Parathyroid adenoma (tissue), 2 donors: ENCODE data around the gene CORO7.

ENCODE experiments used
- H2AFZ ChIP-seq: fragments of 300-600 bp; sonication (generic); one replicate; pipeline ENCODE4 v1.7.0; 2017; ENCODE audit warnings: antibody characterized with exemption, mild to moderate bottlenecking
- H3K27ac ChIP-seq: fragments of 300-600 bp; sonication (generic); one replicate; pipeline ENCODE4 v1.7.0; 2017
- H3K27me3 ChIP-seq: fragments of 300-600 bp; sonication (generic); one replicate; pipeline ENCODE4 v1.7.0; 2017; ENCODE audit warnings: low read length; ENCODE audit not compliant: control insufficient read depth, insufficient read depth
- H3K36me3 ChIP-seq: fragments of 300-600 bp; sonication (generic); one replicate; pipeline ENCODE4 v1.7.0; 2017; ENCODE audit warnings: low read length; ENCODE audit not compliant: control insufficient read depth, insufficient read depth
- H3K4me1 ChIP-seq: fragments of 300-600 bp; sonication (generic); one replicate; pipeline ENCODE4 v1.7.0; 2017; ENCODE audit warnings: control low read depth
- H3K4me2 ChIP-seq: fragments of 300-600 bp; sonication (generic); one replicate; pipeline ENCODE4 v1.7.0; 2017; ENCODE audit warnings: low read length
- H3K4me3 ChIP-seq: fragments of 300-600 bp; sonication (generic); one replicate; pipeline ENCODE4 v1.7.0; 2017; ENCODE audit warnings: low read depth, low read length
- H3K79me2 ChIP-seq: fragments of 300-600 bp; sonication (generic); one replicate; pipeline ENCODE4 v1.7.0; 2017; ENCODE audit warnings: control low read depth
- H3K9ac ChIP-seq: fragments of 300-600 bp; sonication (generic); one replicate; pipeline ENCODE4 v1.7.0; 2017; ENCODE audit warnings: mild to moderate bottlenecking
- H3K9me3 ChIP-seq: fragments of 300-600 bp; sonication (generic); one replicate; pipeline ENCODE4 v1.7.0; 2017; ENCODE audit warnings: low read length; ENCODE audit not compliant: control insufficient read depth
- CTCF ChIP-seq: fragments of 300-600 bp; sonication (generic); IDR thresholded peaks from one replicate; pipeline ENCODE4 v1.7.0; 2017; ENCODE audit warnings: antibody characterized with exemption, mild to moderate bottlenecking
- donor health status: primary hyperparathyroidism.

Gene CORO7

GRCh38 chr16:4414187-4414917 lies 2.0 kb downstream of the CORO7 start:
- no peaks in the 10 kb centered on the region for H3K36me3 ChIP-seq
- H3K4me2 ChIP-seq, result no peak overlapping the region
- no peaks in the 10 kb centered on the region for H3K79me2 ChIP-seq
- no peak overlapping the region for H3K9ac ChIP-seq
- no peak overlapping the region for H3K27ac ChIP-seq
- H3K4me1 ChIP-seq, result peaks cover 22% of the 10 kb centered on the region
- no peaks in the 10 kb centered on the region for H3K27me3 ChIP-seq
- H2AFZ ChIP-seq, result no peak overlapping the region
- H3K9me3 ChIP-seq, result no peaks in the 10 kb centered on the region
- no peak overlapping the region for H3K4me3 ChIP-seq
- TF ChIP-seq CTCF, result no peak

GRCh38 chr16:4412854-4413253 lies 3.5 kb downstream of the CORO7 start:
- Histone ChIP-seq H3K4me2 (no peak overlapping the region), H3K27me3 (no peaks in the 10 kb centered on the region), H3K79me2 (no peaks in the 10 kb centered on the region), H3K36me3 (no peaks in the 10 kb centered on the region), H3K9me3 (no peaks in the 10 kb centered on the region), H3K27ac (no peak overlapping the region), H3K4me3 (no peak overlapping the region), H2AFZ (no peak overlapping the region), H3K4me1 (peaks cover 25% of the 10 kb centered on the region), H3K9ac (no peak overlapping the region)
- TF ChIP-seq CTCF, result no peak

- no peak overlapping the region for H3K4me3 ChIP-seq
- TF ChIP-seq CTCF, result no peak
- peaks cover 25% of the 10 kb centered on the region for H3K4me1 ChIP-seq
- H3K79me2 ChIP-seq, result no peaks in the 10 kb centered on the region
- H3K27ac ChIP-seq, result no peak overlapping the region
- no peaks in the 10 kb centered on the region for H3K9me3 ChIP-seq
- H3K4me2 ChIP-seq, result no peak overlapping the region
- H3K36me3 ChIP-seq, result no peaks in the 10 kb centered on the region
- H3K27me3 ChIP-seq, result no peaks in the 10 kb centered on the region
- no peak overlapping the region for H2AFZ ChIP-seq
- no peak overlapping the region for H3K9ac ChIP-seq
Observed at GRCh38 chr16:4412159-4412558, 4.2 kb downstream of the CORO7 start.

GRCh38 chr16:4411684-4412083 lies 4.7 kb downstream of the CORO7 start:
- no peak for TF ChIP-seq CTCF
- Histone ChIP-seq H3K27me3 (no peaks in the 10 kb centered on the region), H3K27ac (no peak overlapping the region), H3K79me2 (no peaks in the 10 kb centered on the region), H3K9ac (no peak overlapping the region), H2AFZ (no peak overlapping the region), H3K4me2 (no peak overlapping the region), H3K4me3 (no peak overlapping the region), H3K36me3 (no peaks in the 10 kb centered on the region), H3K9me3 (no peaks in the 10 kb centered on the region), H3K4me1 (peaks cover 25% of the 10 kb centered on the region)
